NCI-H1048 (cell line): ENCODE measurements around the gene RPS29.
"Not testable (repeated sequence)": the region's sequence is repeated elsewhere in the genome, so short reads cannot be mapped to it uniquely, and the experiment has no call there.

ENCODE experiments used
- DNase-seq: peaks from one replicate; lab custom pipeline; 2025; lab: John Stamatoyannopoulos, UW

The RPS29 gene

DNA sequence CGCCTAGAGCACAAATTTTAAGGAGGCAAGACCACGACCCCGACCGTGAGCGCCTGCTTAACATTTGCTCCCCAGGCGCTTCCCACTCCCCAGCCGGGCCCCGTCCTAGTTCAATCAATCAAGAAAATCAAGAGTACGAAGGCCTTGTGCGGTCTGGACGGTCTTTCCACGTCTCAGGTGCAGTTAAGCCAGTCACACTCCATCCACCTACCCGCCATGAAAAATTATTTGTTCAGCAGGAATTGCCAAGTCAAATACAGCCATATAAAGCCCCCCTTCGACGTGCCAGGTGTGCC, 12.0 kb upstream of the RPS29 start:
- DNase-seq, result no peak

DNA sequence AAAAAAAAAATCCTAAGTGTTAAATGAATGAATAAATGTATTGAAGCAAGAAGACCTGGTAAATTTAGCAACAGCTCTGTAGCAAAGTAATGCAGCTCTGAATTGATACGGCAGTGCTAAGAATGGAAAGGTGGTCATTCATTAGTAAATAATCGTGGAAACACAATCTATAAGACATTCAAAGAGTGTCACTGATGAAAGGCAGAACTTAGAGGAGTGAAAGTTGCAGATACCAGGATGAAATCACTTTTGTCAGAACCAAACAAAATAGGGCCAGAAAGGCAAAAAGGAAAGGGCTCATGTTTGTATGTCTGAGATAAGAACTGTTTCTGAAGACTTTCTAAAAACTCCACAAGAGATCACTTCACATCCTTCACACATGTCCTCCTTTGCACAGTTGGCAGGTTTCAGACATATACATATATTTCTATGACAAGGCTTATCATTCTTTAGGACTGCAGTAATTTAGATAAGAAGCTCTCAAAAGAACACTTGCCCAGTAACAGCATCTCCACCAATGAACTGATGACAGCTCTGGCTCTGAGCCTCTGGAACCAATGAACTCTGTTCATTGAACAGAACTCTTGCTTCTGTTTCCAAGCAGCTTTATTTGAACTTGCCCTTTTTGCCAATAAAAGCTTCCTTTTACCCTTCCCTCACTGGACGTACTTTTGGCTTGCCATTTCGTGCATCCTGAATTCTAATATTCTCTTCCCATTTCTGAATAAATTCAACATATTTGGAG, 8.3 kb upstream of the RPS29 start:
- DNase-seq, result no peak

DNA sequence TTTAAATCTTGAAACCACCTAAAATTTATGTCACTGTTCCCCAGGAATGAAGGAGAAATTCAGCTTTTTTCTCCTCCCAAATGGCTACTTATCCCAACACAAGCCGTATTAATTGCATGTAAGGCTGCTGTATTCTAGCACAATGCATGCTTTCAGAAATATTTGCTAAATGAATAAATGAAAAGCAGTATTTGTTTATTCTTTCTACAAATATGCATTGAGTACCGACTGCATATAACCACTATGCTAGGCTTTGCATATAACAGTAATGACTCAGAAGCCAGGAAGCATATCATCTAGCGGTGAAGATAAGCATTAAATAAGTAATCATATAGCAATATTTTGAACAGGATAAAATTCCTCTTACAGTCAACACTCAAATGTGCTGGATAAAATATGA, 6.8 kb upstream of the RPS29 start:
- DNase-seq, result no peak

DNA sequence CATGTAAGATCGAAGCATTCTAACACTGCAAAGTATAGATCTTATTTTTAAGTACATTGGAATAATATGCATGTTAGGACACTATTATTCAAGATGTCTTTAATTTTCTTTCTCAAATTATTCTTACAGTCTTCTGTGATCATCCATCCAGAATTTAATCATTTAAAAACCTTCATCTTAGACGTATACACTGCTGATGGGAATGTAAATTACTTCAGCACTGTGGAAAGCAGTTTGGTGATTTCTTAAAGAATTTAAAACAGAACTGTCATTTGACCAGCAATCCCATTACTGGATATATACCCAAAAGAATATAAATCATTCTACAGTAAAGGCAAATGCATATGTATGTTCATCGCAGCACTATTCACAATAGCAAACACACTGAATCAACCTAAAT, 3.2 kb upstream of the RPS29 start:
- DNase-seq, result no peak

DNA sequence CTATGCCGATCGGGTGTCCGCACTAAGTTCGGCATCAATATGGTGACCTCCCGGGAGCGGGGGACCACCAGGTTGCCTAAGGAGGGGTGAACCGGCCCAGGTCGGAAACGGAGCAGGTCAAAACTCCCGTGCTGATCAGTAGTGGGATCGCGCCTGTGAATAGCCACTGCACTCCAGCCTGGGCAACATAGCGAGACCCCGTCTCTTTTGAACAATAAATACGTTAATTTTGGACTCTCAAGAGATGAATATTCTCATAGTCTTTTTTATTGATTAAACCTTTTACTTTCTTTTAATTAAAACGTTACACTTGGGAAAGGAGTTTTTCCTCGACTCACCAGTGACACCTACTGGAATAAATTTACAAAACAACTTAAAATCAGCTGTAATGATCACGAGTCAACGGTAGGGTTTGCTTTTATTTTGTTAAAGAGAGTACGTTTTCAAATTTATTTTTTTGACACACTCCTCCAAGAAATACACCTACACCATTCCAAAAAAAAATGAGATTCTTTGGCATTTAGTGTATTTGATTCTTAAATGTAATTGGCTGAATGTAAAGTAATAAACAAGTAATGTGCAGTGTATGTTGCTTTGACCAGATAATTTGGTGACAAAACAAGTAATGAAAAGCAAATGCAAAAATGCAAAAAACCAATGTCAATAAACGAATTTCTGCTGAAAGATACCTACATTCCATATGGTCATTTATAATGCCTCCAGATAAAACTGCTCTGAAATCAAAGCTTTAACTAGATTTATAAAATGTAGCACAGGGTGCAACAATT, 687 bp upstream of the RPS29 start:
- DNase-seq, result no peak

DNA sequence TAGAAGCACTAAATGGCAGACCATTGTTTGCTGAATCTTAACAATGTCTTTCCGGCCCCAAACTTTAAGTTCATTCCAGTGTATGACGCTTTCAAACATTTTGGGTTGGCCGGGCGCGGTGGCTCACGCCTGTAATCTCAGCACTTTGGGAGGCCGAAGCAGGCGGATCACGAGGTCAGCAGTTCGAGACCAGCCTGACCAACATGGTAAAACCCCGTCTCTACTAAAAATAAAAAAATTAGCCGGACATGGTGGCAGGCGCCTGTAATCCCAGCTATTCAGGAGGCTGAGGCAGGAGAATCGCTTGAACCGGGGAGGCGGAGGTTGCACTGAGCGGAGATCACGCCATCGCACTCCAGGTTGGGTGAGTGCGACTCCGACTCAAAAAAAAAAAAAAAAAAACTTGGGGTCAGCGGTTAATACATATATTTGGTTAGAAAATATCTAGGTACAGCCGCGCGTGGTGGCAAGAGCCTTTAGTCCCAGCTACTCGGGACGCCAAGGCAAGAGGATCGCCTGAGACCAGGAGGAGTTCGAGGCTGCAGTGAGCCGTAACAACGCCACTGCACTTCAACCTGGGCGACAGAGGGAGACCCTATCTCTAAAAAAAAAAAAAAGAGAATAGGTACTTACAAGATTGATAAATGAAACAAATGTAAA, 1.1 kb downstream of the RPS29 start:
- DNase-seq, result not testable (repeated sequence)

DNA sequence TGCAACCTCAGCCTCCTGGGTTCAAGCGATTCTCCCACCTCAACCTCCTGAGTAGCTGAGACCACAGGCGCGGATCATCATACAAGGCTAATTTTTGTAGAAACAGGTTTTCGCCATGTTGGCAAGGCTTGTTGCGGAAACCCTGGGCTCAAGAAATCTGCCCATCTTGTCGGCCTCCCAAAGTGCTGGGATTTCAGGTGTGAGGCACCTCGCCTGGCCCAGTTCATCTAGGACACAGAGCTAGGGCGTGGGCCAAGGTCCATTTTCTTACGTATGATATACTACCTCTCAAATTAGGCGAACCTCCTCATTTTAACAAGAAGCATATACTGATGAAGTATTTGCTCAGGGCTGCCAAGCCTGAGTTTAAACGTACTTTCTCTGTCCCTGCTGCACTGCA, 2.1 kb downstream of the RPS29 start:
- no peak for DNase-seq

DNA sequence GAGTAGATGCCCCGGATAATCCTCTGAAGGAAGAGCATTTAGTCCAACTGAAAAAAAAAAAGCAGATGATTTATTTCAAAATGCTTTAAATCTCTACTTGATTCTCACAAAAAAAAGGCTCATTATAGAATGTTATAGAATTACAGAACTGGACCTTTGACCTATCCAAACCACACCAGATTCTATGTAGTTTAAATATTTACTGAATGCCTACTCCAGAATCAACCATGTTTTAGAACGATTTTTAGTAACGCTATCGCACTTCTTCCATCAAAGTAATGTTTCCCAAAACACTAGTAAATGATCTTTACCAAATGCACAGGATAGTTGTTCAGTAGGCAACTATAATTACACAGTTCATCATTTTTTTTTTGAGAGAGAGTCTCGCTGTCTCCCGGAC, 2.6 kb downstream of the RPS29 start:
- no peak for DNase-seq

DNA sequence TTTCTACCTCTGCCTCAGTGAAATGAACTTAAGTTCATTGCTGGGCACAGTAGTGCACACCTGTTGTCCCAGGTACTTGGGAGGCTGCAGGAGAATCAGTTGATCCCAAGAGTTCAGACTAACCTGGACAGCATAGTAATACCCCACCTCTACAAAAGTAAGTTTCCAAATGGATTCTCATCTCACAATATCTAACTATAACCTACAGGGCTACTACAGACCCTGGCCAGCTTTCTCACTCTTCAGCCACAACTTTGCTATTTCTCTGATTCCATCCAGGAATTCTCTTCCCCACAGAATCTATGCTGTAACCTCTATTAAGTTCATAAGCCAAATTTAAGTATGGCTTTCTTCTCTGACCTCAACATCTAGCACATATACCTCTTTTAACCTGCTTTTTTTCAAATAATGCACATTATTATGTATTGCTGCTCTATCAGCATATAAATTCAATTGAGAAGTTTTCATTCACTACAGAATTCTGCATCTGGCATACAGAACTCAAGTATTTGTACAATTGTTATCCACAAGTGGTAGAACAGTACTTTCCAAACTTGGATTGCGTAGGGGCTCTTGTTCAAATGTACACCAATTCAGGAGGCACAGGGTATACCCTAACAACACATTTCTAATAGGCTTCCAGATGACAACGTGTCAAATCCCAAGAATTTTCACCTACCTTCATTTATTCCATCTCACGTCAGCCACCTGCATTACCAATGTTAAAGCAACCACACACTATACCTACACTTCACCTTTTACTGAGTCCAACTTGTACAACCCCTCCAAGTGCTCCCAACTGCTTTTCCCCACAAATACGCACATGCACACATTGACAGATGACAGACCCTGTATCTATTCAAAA, 3.8 kb downstream of the RPS29 start:
- DNase-seq, result no peak

DNA sequence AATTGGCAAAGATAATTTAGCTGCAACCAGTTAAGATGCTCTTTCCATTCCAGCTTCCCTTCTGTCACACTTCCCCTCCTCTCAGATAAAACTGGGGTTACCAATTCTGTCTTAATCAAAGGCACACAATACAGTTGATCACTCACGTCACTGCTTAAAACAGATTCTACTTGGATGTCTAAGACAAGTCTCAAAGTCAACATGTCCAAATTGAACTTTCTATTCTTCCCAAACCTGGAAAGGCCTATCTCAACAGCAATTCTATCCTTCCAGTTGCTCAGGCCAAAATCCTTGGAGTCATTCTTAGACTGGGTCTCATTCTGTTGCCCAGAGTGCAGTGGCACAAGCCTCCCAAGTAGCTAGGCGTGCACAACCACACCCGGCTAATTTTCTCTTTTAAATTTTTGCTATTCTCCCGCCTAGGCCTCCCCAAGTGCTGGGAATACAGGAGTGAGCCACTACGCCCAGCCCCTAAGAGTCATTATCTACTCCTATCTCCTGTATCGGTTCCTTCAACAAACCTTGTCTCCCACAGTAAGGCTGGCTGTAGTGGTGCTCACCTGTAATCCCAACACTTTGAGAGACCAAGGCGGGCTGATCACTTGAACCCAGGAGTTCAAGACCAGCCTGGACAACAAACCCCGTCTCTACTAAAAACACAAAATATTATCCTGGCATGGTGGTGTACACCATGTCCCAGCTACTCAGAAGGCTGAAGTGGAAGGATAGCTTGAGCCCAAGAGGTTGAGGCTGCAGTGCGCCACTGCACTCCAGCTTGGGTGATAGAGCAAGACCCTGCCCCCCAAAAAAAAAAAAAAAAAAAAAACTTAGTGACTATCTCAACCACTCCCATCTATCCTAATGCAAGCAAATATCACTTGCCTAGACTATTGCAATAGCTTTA, 4.7 kb downstream of the RPS29 start:
- no peak for DNase-seq

DNA sequence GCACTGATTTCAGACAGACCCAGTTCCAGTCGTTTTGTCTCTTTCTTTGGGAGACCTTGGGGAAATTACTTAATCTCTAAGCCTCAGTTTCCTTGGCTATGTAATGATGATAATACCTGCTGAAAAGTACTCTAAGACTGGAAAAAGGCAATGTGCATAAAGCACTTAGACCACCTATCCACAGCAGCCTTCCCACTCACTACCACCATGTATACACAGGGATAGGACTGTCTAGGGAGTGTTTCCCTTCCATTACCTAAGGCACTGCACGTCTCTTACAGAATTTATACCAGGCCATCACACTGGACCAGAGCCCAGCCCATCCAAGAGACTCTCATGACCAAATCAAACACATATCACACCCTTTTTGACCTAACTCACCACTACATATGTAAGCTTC, 6.3 kb downstream of the RPS29 start:
- DNase-seq, result no peak

DNA sequence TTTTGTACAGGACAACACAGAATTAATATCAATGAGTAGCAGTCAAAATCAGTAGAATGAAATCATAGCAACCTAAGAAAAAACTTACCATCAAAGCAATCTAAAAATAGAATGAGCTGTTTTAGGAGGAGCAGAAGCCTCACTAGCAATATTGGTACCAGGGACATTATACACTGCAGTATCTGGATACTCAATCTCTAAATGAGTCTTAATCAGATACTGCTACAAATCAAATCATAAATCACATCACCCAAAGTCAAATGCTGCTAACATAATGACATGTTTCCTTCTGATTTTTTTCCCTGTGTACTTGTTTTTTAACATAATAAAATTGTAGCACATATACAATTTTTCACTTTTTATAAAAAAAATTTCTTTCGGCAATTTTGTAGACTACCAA, 8.0 kb downstream of the RPS29 start:
- DNase-seq, result no peak

DNA sequence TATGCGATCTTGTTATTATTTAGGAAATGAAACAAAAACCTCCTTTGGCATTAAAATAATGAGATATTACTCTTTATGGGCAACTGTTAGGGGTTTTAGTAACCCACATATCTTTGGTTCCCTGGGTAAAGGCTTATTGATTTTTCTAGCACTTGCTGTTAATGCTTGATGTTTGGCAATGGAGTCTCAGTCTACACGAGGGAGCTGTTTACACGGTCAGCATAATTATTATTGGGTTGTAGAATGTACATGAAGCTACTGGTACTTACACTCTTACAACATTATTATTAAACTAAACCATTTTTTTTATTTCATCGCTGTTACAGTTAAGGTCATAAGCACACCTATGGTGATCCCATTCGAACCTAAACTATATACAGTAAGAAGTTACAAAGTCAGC, 12.1 kb downstream of the RPS29 start:
- no peak for DNase-seq

DNA sequence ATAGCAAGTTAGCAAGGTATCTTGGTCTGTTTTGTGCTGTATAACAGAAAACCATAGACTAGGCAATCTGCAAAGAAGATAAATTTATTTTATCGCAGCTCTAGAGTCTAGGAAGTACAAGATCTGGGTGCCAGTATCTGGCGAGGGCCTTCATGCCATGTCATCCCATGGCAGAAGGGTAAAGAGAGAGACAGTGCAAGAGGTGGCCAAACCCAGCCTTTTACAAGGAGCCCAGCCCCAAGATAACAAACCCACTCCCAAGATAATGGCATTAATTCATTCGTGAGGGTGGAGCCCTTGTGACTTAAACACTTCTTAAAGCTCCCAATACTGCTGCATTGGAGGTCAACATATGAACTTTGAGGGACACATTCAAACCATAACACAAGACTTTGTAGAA, 16.9 kb downstream of the RPS29 start:
- DNase-seq, result no peak

DNA sequence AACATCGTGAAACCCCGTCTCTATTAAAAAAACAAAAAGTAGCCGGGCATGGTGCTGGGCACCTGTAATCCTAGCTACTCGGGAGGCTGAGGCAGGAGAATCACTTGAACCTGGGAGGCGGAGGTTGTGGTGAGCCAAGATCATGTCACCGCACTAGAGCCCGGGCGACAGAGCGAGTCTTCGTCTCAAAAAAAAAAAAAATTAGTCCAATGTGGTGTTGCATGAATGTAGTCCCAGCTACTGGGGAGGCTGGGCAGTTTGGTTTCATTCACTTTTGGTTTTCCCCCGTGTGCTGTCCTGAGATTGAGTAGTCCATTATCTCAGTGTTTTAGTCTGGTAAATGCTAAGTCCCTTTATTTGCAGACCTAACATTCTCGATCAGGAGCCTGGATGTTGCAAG, 19.5 kb downstream of the RPS29 start:
- DNase-seq, result no peak

DNA sequence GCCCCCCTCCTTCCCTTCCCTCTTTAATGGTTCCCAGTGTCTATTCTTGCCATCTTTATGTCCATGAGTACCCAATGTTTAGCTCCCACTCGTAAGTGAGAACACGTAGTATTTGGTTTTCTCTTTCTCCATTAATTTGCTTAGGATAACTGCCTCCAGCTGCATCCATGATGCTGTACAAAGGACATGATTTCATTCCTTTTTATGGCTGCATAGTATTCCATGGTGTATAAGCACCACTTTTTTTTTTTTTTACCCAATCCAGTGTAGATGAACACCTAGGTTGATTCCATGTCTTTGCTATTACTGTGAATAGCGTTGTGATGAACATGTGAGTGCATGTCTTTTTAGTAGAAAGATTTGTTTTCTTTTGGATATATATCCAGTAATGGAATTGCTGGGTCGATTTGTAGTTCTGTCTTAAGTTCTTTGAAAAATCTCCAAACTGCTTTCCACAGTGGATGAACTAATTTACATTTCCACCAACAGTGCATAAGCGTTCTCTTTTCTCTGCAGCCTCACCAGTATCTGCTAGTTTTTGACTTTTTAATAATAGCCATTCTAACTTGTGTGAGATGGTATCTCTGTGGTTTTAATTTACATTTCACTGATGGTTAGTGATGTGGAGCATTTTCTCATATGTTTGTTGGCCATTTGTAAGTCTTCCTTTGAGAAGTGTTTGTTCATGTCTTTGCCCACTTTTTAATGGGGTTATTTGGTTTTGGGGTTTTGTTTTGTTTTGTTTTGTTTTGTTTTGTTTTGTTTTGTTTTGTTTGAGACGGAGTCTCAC, 26.0 kb downstream of the RPS29 start:
- DNase-seq, result no peak

DNA sequence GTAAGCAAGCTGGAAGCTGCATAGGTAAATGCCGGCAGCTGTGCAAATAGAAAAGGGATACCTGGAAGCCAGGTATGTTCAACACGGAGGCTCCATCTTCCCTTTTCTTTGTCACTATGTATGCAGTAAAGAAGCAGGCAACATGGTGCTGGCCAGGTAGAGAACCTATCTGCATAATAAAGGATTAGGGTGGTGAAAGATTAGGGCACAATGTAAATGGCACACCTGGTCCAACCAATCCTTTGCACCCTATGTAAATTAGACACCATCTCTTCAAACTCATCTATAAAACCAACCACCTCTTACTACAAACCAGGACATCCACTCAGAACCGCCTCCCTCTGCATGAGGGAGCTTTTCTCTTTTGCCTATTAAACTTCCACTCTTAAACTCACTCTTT, 32.3 kb downstream of the RPS29 start:
- DNase-seq, result no peak

DNA sequence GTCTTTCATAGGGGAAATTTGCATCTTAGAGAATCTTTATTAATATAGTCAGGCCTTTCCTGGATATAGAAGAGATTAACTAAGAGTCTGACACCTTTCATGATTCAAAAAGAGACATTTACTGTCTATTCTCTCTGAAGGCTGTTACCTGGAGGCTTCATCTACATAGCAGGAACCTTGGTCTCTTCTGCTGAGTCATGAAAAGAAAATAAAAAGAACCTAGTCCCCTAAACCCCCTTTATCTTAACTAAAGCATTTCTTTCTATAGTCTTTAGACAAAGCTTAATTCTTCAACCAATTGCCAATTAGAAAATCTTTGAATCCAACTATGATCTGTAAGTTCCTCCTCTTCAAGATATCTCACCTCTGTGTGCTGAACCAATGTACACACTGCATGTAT, 33.1 kb downstream of the RPS29 start:
- DNase-seq, result no peak

DNA sequence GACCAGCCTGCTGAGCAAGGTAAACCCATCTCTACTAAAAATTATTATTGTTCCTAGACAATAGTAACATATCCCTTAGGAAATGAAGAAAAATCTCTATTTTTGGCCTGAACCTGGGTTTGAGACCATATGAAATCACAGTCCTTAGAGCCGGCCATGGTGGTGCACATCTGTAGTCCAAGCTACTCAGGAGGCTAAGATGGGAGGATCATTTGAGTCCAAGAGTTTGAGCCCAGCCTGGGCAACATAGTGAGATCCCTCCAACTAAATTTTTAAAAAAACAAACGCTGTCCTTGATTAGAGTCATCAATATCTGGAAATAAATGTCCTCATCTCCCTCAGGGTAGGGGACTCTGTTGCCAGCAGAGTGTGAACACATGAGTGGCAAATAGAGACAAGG, 34.6 kb downstream of the RPS29 start:
- no peak for DNase-seq
